Fibroblast of lung (primary cell): ENCODE measurements around the gene METTL8.
"Not testable (repeated sequence)": the region's sequence is repeated elsewhere in the genome, so short reads cannot be mapped to it uniquely, and the experiment has no call there.

Source experiments
- CTCF ChIP-seq, 2 donors: IDR thresholded peaks in 1 of 2; conservative IDR thresholded peaks in 1 of 2; 1 replicate in 1 of 2; 2 replicates in 1 of 2; pipeline ENCODE4 v1.5.1; 2011 to 2012; ENCODE audit warnings: low read length in 2 of 2, control low read depth in 1 of 2, inconsistent platforms in 1 of 2, low read depth in 1 of 2, mild to moderate bottlenecking in 1 of 2
- EZH2 ChIP-seq: IDR thresholded peaks from 2 replicates; pipeline ENCODE4 v1.5.1; 2012; ENCODE audit warnings: low read length, control low read depth, mild to moderate bottlenecking; ENCODE audit errors: missing control alignments

- not testable (repeated sequence) for TF ChIP-seq CTCF (conservative IDR thresholded peaks at IDR 0.05 in 1 of 2, IDR thresholded peaks at IDR 0.05 in 1 of 2; ENCODE audit: low read depth in 1 of 2, low read length in 2 of 2); EZH2
Observed at GRCh38 chr2:171311589-171311988, 122.2 kb downstream of the METTL8 start.
